HUES6 (cell line): Measurements from ENCODE around the gene PIGH.

Experiments
- H3K27ac ChIP-seq: 2 replicates; pipeline ENCODE4 v1.7.0; 2013; ENCODE audit warnings: low read depth, mild to moderate bottlenecking, low read length, inconsistent platforms
- H3K27me3 ChIP-seq: 2 replicates; pipeline ENCODE4 v1.6.1; 2013; ENCODE audit warnings: low read length; ENCODE audit not compliant: control insufficient read depth, insufficient read depth
- H3K36me3 ChIP-seq: 2 replicates; pipeline ENCODE4 v1.6.1; 2013; ENCODE audit warnings: low read length; ENCODE audit not compliant: control insufficient read depth, insufficient read depth
- H3K4me1 ChIP-seq: 2 replicates; pipeline ENCODE4 v1.6.1; 2013; ENCODE audit warnings: low read length; ENCODE audit not compliant: control insufficient read depth, insufficient read depth
- H3K4me3 ChIP-seq: 2 replicates; pipeline ENCODE4 v1.5.1; 2013; ENCODE audit warnings: low read depth, low read length
- H3K9ac ChIP-seq: one replicate; pipeline ENCODE4 v1.6.1; 2013; ENCODE audit warnings: mild to moderate bottlenecking, low read length
- H3K9me3 ChIP-seq: 2 replicates; pipeline ENCODE4 v1.6.1; 2013; ENCODE audit warnings: low read depth, low read length; ENCODE audit not compliant: control insufficient read depth, insufficient read depth

PIGH gene

GRCh38 chr14:67582061-67582460 lies 18.0 kb downstream of the PIGH start:
- H3K4me1 ChIP-seq: no peaks in the 10 kb centered on the region
- no peak overlapping the region for H3K9ac ChIP-seq
- H3K9me3 ChIP-seq: no peaks in the 10 kb centered on the region
- no peak overlapping the region for H3K4me3 ChIP-seq
- no peaks in the 10 kb centered on the region for H3K27me3 ChIP-seq
- peaks cover 82% of the 10 kb centered on the region for H3K36me3 ChIP-seq
- H3K27ac ChIP-seq: no peak overlapping the region

- Histone ChIP-seq H3K4me1 (no peaks in the 10 kb centered on the region), H3K9ac (no peak overlapping the region), H3K27me3 (no peaks in the 10 kb centered on the region), H3K9me3 (no peaks in the 10 kb centered on the region), H3K4me3 (no peak overlapping the region), H3K36me3 (peaks cover 81% of the 10 kb centered on the region), H3K27ac (no peak overlapping the region)
Measured at GRCh38 chr14:67581643-67582042, 18.4 kb downstream of the PIGH start.

GRCh38 chr14:67580336-67581171 lies 19.5 kb downstream of the PIGH start:
- H3K4me3 ChIP-seq: no peak overlapping the region
- no peak overlapping the region for H3K27ac ChIP-seq
- peaks cover 79% of the 10 kb centered on the region for H3K36me3 ChIP-seq
- no peaks in the 10 kb centered on the region for H3K4me1 ChIP-seq
- no peak overlapping the region for H3K9ac ChIP-seq
- no peaks in the 10 kb centered on the region for H3K9me3 ChIP-seq
- no peaks in the 10 kb centered on the region for H3K27me3 ChIP-seq

GRCh38 chr14:67579636-67580035 lies 20.4 kb downstream of the PIGH start:
- H3K9me3 ChIP-seq: no peaks in the 10 kb centered on the region
- H3K27ac ChIP-seq: no peak overlapping the region
- H3K4me3 ChIP-seq: no peak overlapping the region
- H3K27me3 ChIP-seq: no peaks in the 10 kb centered on the region
- H3K4me1 ChIP-seq: no peaks in the 10 kb centered on the region
- peaks cover 82% of the 10 kb centered on the region for H3K36me3 ChIP-seq
- H3K9ac ChIP-seq: no peak overlapping the region

GRCh38 chr14:67579040-67579439 lies 21.0 kb downstream of the PIGH start:
- no peak overlapping the region for H3K27ac ChIP-seq
- no peaks in the 10 kb centered on the region for H3K27me3 ChIP-seq
- no peaks in the 10 kb centered on the region for H3K4me1 ChIP-seq
- no peak overlapping the region for H3K4me3 ChIP-seq
- peaks cover 87% of the 10 kb centered on the region for H3K36me3 ChIP-seq
- no peaks in the 10 kb centered on the region for H3K9me3 ChIP-seq
- no peak overlapping the region for H3K9ac ChIP-seq

- Histone ChIP-seq H3K9me3 (no peaks in the 10 kb centered on the region), H3K27ac (no peak overlapping the region), H3K4me3 (no peak overlapping the region), H3K9ac (no peak overlapping the region), H3K36me3 (peaks cover 88% of the 10 kb centered on the region), H3K27me3 (no peaks in the 10 kb centered on the region), H3K4me1 (no peaks in the 10 kb centered on the region)
Measured at GRCh38 chr14:67577909-67578749, 21.9 kb downstream of the PIGH start.

GRCh38 chr14:67577181-67577808 lies 22.8 kb downstream of the PIGH start:
- no peak overlapping the region for H3K4me3 ChIP-seq
- no peaks in the 10 kb centered on the region for H3K4me1 ChIP-seq
- no peak overlapping the region for H3K9ac ChIP-seq
- H3K27ac ChIP-seq: no peak overlapping the region
- peaks cover 84% of the 10 kb centered on the region for H3K36me3 ChIP-seq
- H3K27me3 ChIP-seq: no peaks in the 10 kb centered on the region
- no peaks in the 10 kb centered on the region for H3K9me3 ChIP-seq

GRCh38 chr14:67576216-67576955 lies 23.7 kb downstream of the PIGH start:
- peaks cover 75% of the 10 kb centered on the region for H3K36me3 ChIP-seq
- H3K27me3 ChIP-seq: no peaks in the 10 kb centered on the region
- H3K4me3 ChIP-seq: no peak overlapping the region
- H3K9ac ChIP-seq: no peak overlapping the region
- no peaks in the 10 kb centered on the region for H3K4me1 ChIP-seq
- no peaks in the 10 kb centered on the region for H3K9me3 ChIP-seq
- no peak overlapping the region for H3K27ac ChIP-seq

- no peak overlapping the region for H3K4me3 ChIP-seq
- peaks cover 69% of the 10 kb centered on the region for H3K36me3 ChIP-seq
- H3K9me3 ChIP-seq: no peaks in the 10 kb centered on the region
Measured at GRCh38 chr14:67575684-67576083, 24.4 kb downstream of the PIGH start.

GRCh38 chr14:67574806-67575205 lies 25.3 kb downstream of the PIGH start:
- peaks cover 61% of the 10 kb centered on the region for H3K36me3 ChIP-seq
- H3K27ac ChIP-seq: no peak overlapping the region

More at GRCh38 chr14:67575684-67576083, 24.4 kb downstream of the PIGH start:
- Histone ChIP-seq H3K4me1 (no peaks in the 10 kb centered on the region), H3K27me3 (no peaks in the 10 kb centered on the region), H3K27ac (no peak overlapping the region), H3K9ac (no peak overlapping the region)

More at GRCh38 chr14:67574806-67575205, 25.3 kb downstream of the PIGH start:
- no peak overlapping the region for H3K9ac ChIP-seq
- no peak overlapping the region for H3K4me3 ChIP-seq
- H3K27me3 ChIP-seq: no peaks in the 10 kb centered on the region
- no peaks in the 10 kb centered on the region for H3K9me3 ChIP-seq
- no peaks in the 10 kb centered on the region for H3K4me1 ChIP-seq
